ENCODE data around the gene WWC2. TPM values are rescaled to one million over a fixed set of nuclear protein-coding genes. Genes with fewer than 3 reads are reported as not detected.

The WWC2 gene
- total RNA-seq, 1 donor from 2014 or later = 142 TPM

DNA sequence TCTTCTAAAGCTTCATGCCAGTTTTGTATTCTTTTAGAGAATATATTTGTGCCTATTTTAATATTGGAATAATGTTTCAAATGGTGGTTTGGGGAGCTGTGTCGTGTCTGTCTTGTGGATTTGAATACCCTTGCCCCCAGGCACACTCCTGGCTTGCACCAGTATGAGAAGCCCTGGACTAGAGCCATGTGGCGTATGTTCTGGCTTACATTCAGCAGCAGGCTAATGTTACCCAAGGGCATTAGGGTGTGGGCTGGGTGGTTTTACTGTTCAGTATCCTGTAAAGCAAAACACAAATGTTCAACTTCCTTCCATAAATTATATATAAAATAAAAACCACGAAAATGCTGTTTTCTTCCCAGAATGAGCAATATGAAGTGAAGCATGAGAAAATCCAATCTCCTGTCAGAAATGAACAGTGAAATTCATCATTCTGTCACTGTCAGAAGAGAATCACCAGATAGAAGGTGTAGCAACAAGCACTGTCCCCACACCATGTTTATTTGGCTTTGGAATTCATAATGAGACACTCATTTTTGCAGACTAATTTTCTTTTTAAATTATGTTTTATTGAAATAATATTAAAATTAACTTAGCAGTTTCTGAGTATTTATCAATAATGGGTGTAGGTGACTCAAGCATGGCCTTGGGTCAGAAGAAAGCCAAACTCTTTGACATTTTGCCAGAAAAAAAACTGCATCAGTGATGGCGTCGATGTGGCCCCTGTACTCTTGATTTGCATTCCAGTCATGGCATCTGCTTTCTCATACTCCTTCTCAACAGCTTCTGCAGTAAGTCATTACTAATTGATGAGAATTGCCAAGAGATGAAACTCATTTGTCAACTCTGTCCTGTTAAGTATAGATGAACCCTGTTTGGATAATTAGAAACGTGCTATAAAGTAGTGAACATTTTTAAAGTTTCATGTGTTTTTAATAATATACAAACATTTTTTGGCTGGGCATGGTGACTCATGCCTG is 43.8 kb downstream of the WWC2 start:
- intact Hi-C loops (cut with DNase I) = no loop called here

GRCh38 chr4:183144787-183145186 is 45.7 kb downstream of the WWC2 start:
- no peaks in the 10 kb centered on the region for H3K27me3 ChIP-seq
- H3K36me3 ChIP-seq = no peaks in the 10 kb centered on the region
- H3K4me1 ChIP-seq = peaks cover 34% of the 10 kb centered on the region
- ATAC-seq (no peak), DNase-seq (no peak)
- H3K27ac ChIP-seq = no peak overlapping the region
- no peak for TF ChIP-seq CTCF (IDR thresholded peaks at IDR 0.05)
- no peak overlapping the region for H3K4me3 ChIP-seq
- intact Hi-C loops (cut with DNase I) = no loop called here
- no peaks in the 10 kb centered on the region for H3K9me3 ChIP-seq

More for the DNA sequence above, 43.8 kb downstream of the WWC2 start:
- peaks cover 23% of the 10 kb centered on the region for H3K4me1 ChIP-seq
- TF ChIP-seq CTCF (IDR thresholded peaks at IDR 0.05) = no peak
- no peak overlapping the region for H3K4me3 ChIP-seq
- DNase-seq = no peak
- H3K27me3 ChIP-seq = no peaks in the 10 kb centered on the region
- H3K9me3 ChIP-seq = no peaks in the 10 kb centered on the region
- no peaks in the 10 kb centered on the region for H3K36me3 ChIP-seq
- peak; percentile 87 for ATAC-seq
- no peak overlapping the region for H3K27ac ChIP-seq

- H3K27me3 ChIP-seq = no peaks in the 10 kb centered on the region
- H3K4me1 ChIP-seq = peaks cover 34% of the 10 kb centered on the region
- H3K36me3 ChIP-seq = no peaks in the 10 kb centered on the region
- intact Hi-C loops (cut with DNase I) = no loop called here
- no peak for ATAC-seq
- no peaks in the 10 kb centered on the region for H3K9me3 ChIP-seq
- DNase-seq = no peak
- no peak overlapping the region for H3K27ac ChIP-seq
- no peak overlapping the region for H3K4me3 ChIP-seq
- TF ChIP-seq CTCF (IDR thresholded peaks at IDR 0.05) = no peak
Measured at GRCh38 chr4:183145773-183146172, 46.7 kb downstream of the WWC2 start.

GRCh38 chr4:183146478-183146877 is 47.4 kb downstream of the WWC2 start:
- no peak for TF ChIP-seq CTCF (IDR thresholded peaks at IDR 0.05)
- ATAC-seq = peak; percentile 36
- Histone ChIP-seq H3K27me3 (no peaks in the 10 kb centered on the region), H3K4me3 (no peak overlapping the region), H3K9me3 (no peaks in the 10 kb centered on the region), H3K27ac (no peak overlapping the region), H3K4me1 (peaks cover 31% of the 10 kb centered on the region), H3K36me3 (no peaks in the 10 kb centered on the region)
- no peak for DNase-seq
- intact Hi-C loops (cut with DNase I) = no loop called here

- no peak for ATAC-seq
- Histone ChIP-seq H3K27ac (no peak overlapping the region), H3K4me3 (no peak overlapping the region), H3K27me3 (no peaks in the 10 kb centered on the region), H3K9me3 (no peaks in the 10 kb centered on the region), H3K4me1 (peaks cover 24% of the 10 kb centered on the region), H3K36me3 (no peaks in the 10 kb centered on the region)
- intact Hi-C loops (cut with DNase I) = no loop called here
- no peak for TF ChIP-seq CTCF (IDR thresholded peaks at IDR 0.05)
- no peak for DNase-seq
Measured at GRCh38 chr4:183147196-183147595, 48.1 kb downstream of the WWC2 start.
